ENCODE measurements around the gene TGFB3. TPM values are rescaled to one million over a fixed set of nuclear protein-coding genes. Genes with fewer than 3 reads are reported as not detected.
"Not testable (repeated sequence)": the region's sequence is repeated elsewhere in the genome, so short reads cannot be mapped to it uniquely, and the experiment has no call there.

TGFB3 gene
- total RNA-seq, 2 donors from 2014 or later, result 4.5 to 5.9 TPM

- ATAC-seq; DNase-seq; intact Hi-C loops (cut with DNase I, micrococcal nuclease): not testable (repeated sequence)
Observed at GRCh38 chr14:75920421-75920820, 61.4 kb downstream of the TGFB3 start.

DNA sequence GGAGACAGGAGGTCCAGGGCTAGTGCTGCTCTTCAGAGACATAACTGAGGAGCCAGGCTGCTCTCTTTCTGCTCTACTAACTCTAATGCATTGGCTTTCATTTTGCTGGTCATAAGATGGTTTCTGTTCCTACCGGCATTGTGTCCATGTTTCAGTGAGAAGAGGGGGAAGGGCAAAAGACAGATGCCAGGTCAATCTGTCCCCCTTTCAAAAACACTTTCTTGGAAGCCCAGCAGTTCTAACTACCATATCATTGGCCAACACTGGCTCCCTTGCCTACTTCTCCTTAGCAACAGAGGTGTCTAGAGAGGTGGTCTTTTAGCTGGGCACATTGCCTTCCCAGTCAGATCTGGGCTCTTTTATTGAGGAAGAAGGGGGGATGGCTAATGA, 63.9 kb downstream of the TGFB3 start:
- intact Hi-C loops (cut with DNase I, micrococcal nuclease), result no loop called here
- ATAC-seq (no peak), DNase-seq (no peak)

DNA sequence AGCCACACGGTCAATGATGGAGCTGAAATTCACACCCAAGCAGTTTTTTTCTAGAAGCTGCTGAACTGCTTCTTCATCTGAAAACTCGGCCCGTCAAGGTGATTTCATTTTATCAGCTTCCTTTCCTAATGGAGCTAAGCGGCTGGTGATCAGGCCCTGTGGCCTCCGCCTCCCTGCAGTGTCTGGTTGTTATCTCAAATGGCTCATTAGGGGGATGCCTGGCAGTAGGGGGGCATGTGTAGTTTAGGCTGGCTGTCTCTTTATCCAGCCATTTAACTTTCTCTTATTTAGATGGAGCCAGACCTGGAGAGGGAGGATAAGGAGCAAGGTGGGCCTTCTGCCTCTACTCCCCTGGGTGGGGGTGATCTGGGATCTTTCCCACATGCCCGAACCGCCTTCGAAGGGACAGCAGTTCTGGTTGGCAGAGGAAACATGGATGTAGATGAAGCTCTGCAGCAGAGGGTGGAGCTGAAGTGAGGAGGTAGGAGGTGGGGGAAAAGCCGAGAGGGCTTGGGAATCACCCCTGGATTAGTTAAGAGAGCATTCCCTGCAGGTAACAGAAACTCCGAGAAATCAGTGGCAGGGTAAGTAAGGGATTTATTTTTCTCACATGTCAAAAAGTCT, 64.4 kb downstream of the TGFB3 start:
- intact Hi-C loops (cut with DNase I, micrococcal nuclease), result no loop called here
- ATAC-seq (no peak), DNase-seq (no peak)

GRCh38 chr14:75915045-75915444, 66.8 kb downstream of the TGFB3 start:
- intact Hi-C loops (cut with DNase I, micrococcal nuclease), result no loop called here
- ATAC-seq (no peak), DNase-seq (no peak)

- DNase-seq (no peak), ATAC-seq (peak; percentile 90)
- intact Hi-C loops (cut with DNase I, micrococcal nuclease), result no loop called here
Observed at GRCh38 chr14:75913183-75913582, 68.6 kb downstream of the TGFB3 start.

DNA sequence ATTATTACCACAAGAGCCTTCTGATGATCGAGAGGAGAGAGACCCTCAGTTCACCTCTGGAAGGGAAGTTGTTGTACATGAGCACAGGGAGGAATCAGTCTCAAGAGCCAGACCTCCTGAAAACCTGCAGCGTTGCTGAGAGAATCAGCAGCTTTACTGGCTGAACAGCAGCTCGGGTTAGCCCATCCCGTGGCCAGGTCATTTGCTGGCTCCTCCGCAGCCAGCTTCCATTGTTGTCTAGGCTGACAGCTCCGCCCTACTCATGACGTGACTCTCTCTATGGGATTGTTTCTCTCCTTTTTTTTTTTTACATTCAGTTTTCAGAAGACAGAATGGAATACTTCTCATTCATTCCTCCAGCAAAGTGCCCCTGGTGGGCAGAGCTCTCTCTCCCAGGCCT, 69.9 kb downstream of the TGFB3 start:
- DNase-seq (peak; percentile 29 to 42), ATAC-seq (peak; percentile 63)
- intact Hi-C loops (cut with DNase I, micrococcal nuclease), result no loop called here

DNA sequence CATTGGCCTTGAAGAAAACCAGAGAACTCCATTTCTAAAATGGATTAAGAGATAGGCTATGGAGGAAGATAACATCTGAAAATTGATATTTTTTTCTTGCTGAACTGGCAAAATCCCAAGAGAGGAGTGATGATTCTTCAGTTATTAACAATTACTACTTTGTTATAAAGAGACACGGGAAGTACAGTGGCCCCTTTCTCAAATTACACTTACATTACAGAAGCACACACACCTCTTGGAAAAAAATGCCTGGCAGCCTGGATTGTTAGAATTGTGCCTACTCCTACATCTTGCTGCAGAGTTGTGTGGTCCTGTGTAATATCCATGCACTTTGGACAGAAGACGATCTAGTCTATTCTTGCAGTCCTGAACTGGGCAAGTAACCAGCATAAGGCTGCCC, 71.7 kb downstream of the TGFB3 start:
- ATAC-seq (peak; percentile 35), DNase-seq (no peak)
- intact Hi-C loops (cut with DNase I, micrococcal nuclease), result no loop called here

DNA sequence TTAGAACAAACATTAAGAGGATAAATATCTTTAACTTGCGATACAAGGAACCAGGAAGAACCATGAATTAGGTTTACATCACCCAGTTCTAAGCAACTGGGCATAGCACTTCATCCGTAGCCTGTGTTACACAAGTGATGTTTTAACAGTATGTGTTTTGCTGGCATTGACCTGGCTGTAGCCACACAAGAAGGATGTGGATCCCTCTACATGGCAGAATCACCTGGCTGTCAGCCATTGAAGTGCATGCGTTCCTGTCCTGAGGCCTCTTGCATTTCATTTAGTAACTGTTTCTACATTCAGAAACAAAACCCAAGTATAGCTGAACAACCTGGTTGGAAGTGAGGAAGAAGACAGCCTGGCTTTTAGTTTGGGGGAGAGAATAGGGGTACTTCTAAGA, 72.2 kb downstream of the TGFB3 start:
- ATAC-seq, result no peak
- intact Hi-C loops (cut with DNase I, micrococcal nuclease), result loop anchor here in 1 of 2 donors (5.0 kb wide), 1 partner anchor 68 kb away; no protein-coding TSS in a partner anchor

More for the DNA sequence above, 72.2 kb downstream of the TGFB3 start:
- no peak for DNase-seq

Other genes starting within 250 kb of the TGFB3 start
- 10 to 100 TPM; 25.9 to 27.3 TPM for gene IFT43, start 3.8 kb upstream of the TGFB3 start, total RNA-seq
- gene GPATCH2L, start 169.9 kb upstream of the TGFB3 start, total RNA-seq, result 10 to 100 TPM; 32.1 to 37.6 TPM

Measured in left colon (tissue), 2 donors.